PC-3 (cell line): ENCODE results near the gene FLOT1.

Experiments
- CTCF ChIP-seq: fragments of 300-600 bp; sonication (generic); conservative IDR thresholded peaks from 2 replicates; pipeline ENCODE4 v1.5.1; 2017; ENCODE audit warnings: antibody characterized with exemption, low read depth, mild to moderate bottlenecking, low read length
- EZH2 ChIP-seq: fragments of 300-600 bp; sonication (generic); IDR thresholded peaks from one replicate; pipeline ENCODE4 v1.6.1; 2017; ENCODE audit warnings: antibody characterized with exemption, mild to moderate bottlenecking, low read length; ENCODE audit not compliant: unreplicated experiment
- EZH2phosphoT487 ChIP-seq: fragments of 300-600 bp; sonication (generic); IDR thresholded peaks from 2 replicates; pipeline ENCODE4 v1.6.1; 2018; ENCODE audit warnings: mild to moderate bottlenecking, antibody characterized with exemption, low read length, borderline replicate concordance

DNA sequence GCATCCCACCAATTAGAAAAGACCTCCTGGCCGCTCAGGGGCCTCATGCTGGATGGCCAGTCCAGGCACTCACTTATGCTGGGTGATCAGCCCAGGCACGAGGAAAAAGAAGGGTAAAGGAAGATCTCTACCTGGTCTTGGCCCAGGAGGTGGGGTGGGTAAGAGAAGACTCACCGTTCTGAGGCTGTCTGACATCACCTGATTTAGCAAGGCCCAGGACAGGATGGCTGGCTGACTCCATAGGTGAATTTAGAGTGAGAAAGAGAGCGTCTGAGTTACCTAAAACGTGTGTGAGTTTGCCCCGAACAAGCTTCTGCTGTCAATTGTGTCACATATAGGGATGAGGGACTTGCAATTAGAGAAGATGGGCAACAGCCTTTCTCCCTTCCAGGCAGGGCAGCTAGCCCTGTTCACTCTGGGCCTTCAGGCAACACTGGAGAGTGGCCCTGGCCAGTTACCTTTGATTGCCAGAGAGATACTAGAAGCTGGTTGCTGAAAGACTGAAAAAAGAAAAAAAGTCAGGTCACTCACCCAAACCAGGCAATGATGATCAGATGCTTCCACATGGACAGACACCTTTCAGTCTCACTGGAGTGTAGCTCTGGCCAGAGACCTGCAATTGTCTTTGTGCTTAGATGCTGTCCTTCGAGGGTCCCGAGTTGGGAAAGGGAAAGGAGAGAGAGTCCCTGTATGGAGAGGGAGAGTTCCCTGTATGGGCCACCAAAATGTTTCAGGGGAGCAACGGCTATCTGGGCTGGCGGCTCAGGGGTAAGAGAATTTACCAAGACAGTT is 37.6 kb upstream of the FLOT1 start:
- TF ChIP-seq CTCF (no peak), EZH2 (no peak), EZH2phosphoT487 (no peak)
